Fibroblast of lung (primary cell): ENCODE measurements around the gene TMEM98. TPM values are rescaled to one million over a fixed set of nuclear protein-coding genes. Genes with fewer than 3 reads are reported as not detected.

Experiments used
- DNase-seq, 2 donors: peaks; one replicate each; pipeline versions ENCODE4 v3.0.0 to v3.0.0-alpha.2; 2010; ENCODE audit warnings: low read depth in 2 of 2
- H2AFZ ChIP-seq: 2 replicates; pipeline ENCODE4 v1.5.1; 2012; ENCODE audit warnings: low read length, control low read depth, inconsistent platforms
- H3K27ac ChIP-seq: 2 replicates; pipeline ENCODE4 v1.5.1; 2011; ENCODE audit warnings: low read length, control low read depth; ENCODE audit not compliant: insufficient read depth
- H3K27me3 ChIP-seq: 2 replicates; pipeline ENCODE4 v1.5.1; 2011; ENCODE audit warnings: mild to moderate bottlenecking, low read length; ENCODE audit not compliant: control insufficient read depth, insufficient read depth
- H3K36me3 ChIP-seq: 2 replicates; pipeline ENCODE4 v1.5.1; 2011; ENCODE audit warnings: low read length; ENCODE audit not compliant: control insufficient read depth, insufficient read depth
- H3K4me1 ChIP-seq: 2 replicates; pipeline ENCODE4 v1.5.1; 2011; ENCODE audit warnings: low read length; ENCODE audit not compliant: control insufficient read depth, insufficient read depth; ENCODE audit errors: extremely low read depth
- H3K4me2 ChIP-seq: 2 replicates; pipeline ENCODE4 v1.5.1; 2011; ENCODE audit warnings: low read length, control low read depth; ENCODE audit not compliant: insufficient read depth; ENCODE audit errors: extremely low read depth
- H3K4me3 ChIP-seq, 4 experiments: fragments of 200-600 bp in 1 of 4; sonication (generic) in 1 of 4; replicated peaks in 1 of 4; 2 replicates each; pipeline ENCODE4 v1.5.1; 2011 to 2016; ENCODE audit warnings: low read length in 4 of 4, low read depth in 3 of 4, mild to moderate bottlenecking in 3 of 4, control low read depth in 2 of 4, inconsistent platforms in 1 of 4, mixed read lengths in 1 of 4; ENCODE audit not compliant: insufficient read depth in 1 of 4; ENCODE audit errors: control extremely low read depth in 1 of 4
- H3K79me2 ChIP-seq: 2 replicates; pipeline ENCODE4 v1.5.1; 2012; ENCODE audit warnings: mild to moderate bottlenecking, low read length, inconsistent platforms; ENCODE audit not compliant: control insufficient read depth, insufficient read depth
- H3K9ac ChIP-seq: 2 replicates; pipeline ENCODE4 v1.5.1; 2011; ENCODE audit warnings: mild to moderate bottlenecking, low read length, control low read depth; ENCODE audit not compliant: insufficient read depth
- H3K9me3 ChIP-seq: 2 replicates; pipeline ENCODE4 v1.5.1; 2012; ENCODE audit warnings: low read depth, low read length; ENCODE audit not compliant: control insufficient read depth, insufficient read depth
- H4K20me1 ChIP-seq: 2 replicates; pipeline ENCODE4 v1.5.1; 2011; ENCODE audit warnings: low read length; ENCODE audit not compliant: control insufficient read depth, insufficient read depth; ENCODE audit errors: extremely low read depth
- EZH2 ChIP-seq: IDR thresholded peaks from 2 replicates; pipeline ENCODE4 v1.5.1; 2012; ENCODE audit warnings: low read length, control low read depth, mild to moderate bottlenecking; ENCODE audit errors: missing control alignments
- polyA plus RNA-seq, 2 donors: library from polyadenylated mRNA; depleted of rRNA in 1 of 2; stranded (reverse) in 1 of 2; unstranded in 1 of 2; fragments of >200 nt; gene quantifications; 2 replicates each; pipeline ENCODE4 v1.2.1, GENCODE V29; 2011 to 2012; ENCODE audit warnings: missing spikeins in 1 of 2
- total RNA-seq: library from RNA; depleted of rRNA; stranded (reverse); fragments of >200 nt; gene quantifications from 2 replicates; pipeline ENCODE4 v1.2.1, GENCODE V29; 2014
- TF ChIP-seq, protein P1 (sequence below), 2 donors: IDR thresholded peaks in 1 of 2; conservative IDR thresholded peaks in 1 of 2; 1 replicate in 1 of 2; 2 replicates in 1 of 2; pipeline ENCODE4 v1.5.1; 2011 to 2012; ENCODE audit warnings: low read length in 2 of 2, control low read depth in 1 of 2, inconsistent platforms in 1 of 2, low read depth in 1 of 2, mild to moderate bottlenecking in 1 of 2

Gene TMEM98
- total and polyA plus RNA-seq, 2 donors (not counting 1 experiment from before 2014, with no cell fraction given) = 153 to 220 TPM

- Histone ChIP-seq H4K20me1 (no peaks in the 10 kb centered on the region), H3K27me3 (no peaks in the 10 kb centered on the region), H3K4me3 (no peak overlapping the region), H3K9ac (no peak overlapping the region), H3K4me1 (no peaks in the 10 kb centered on the region), H3K79me2 (no peaks in the 10 kb centered on the region), H3K27ac (no peak overlapping the region), H3K36me3 (no peaks in the 10 kb centered on the region), H2AFZ (no peak overlapping the region), H3K4me2 (no peak overlapping the region), H3K9me3 (no peaks in the 10 kb centered on the region)
- TF ChIP-seq EZH2 = no peak
- TF ChIP-seq, protein P1, sequence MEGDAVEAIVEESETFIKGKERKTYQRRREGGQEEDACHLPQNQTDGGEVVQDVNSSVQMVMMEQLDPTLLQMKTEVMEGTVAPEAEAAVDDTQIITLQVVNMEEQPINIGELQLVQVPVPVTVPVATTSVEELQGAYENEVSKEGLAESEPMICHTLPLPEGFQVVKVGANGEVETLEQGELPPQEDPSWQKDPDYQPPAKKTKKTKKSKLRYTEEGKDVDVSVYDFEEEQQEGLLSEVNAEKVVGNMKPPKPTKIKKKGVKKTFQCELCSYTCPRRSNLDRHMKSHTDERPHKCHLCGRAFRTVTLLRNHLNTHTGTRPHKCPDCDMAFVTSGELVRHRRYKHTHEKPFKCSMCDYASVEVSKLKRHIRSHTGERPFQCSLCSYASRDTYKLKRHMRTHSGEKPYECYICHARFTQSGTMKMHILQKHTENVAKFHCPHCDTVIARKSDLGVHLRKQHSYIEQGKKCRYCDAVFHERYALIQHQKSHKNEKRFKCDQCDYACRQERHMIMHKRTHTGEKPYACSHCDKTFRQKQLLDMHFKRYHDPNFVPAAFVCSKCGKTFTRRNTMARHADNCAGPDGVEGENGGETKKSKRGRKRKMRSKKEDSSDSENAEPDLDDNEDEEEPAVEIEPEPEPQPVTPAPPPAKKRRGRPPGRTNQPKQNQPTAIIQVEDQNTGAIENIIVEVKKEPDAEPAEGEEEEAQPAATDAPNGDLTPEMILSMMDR (conservative IDR thresholded peaks at IDR 0.05 in 1 of 2, IDR thresholded peaks at IDR 0.05 in 1 of 2; ENCODE audit: low read depth in 1 of 2, low read length in 2 of 2) = no peak
- DNase-seq = no peak
Measured at GRCh38 chr17:32904891-32905290, 23.1 kb upstream of the TMEM98 start.

DNA sequence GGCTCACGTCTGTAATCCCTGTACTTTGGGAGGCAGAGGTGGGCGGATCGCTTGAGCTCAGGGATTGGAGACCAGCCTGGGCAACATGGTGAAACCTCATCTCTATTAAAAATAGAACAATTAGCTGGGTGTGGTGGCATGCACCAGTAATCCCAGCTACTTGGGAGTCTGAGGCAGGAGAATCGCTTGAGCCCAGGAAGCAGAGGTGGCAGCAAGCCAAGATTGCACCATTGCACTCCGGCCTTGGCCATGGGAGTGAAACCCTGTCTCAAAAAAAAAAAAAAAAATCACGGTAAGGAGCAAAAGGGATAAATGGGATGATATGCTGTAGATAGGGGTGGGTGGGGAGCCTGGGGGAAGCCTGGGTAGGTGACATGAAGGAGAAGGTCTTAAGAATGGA, 20.4 kb upstream of the TMEM98 start:
- H3K9me3 ChIP-seq = no peaks in the 10 kb centered on the region
- H3K9ac ChIP-seq = no peak overlapping the region
- H3K27ac ChIP-seq = no peak overlapping the region
- TF ChIP-seq EZH2 = no peak
- TF ChIP-seq, protein P1 (conservative IDR thresholded peaks at IDR 0.05 in 1 of 2, IDR thresholded peaks at IDR 0.05 in 1 of 2; ENCODE audit: low read depth in 1 of 2, low read length in 2 of 2) = no peak
- peaks cover 4% of the 10 kb centered on the region for H3K4me1 ChIP-seq
- H3K27me3 ChIP-seq = no peaks in the 10 kb centered on the region
- no peak for DNase-seq
- no peak overlapping the region for H2AFZ ChIP-seq
- H3K36me3 ChIP-seq = no peaks in the 10 kb centered on the region
- H3K4me3 ChIP-seq = no peak overlapping the region
- no peaks in the 10 kb centered on the region for H3K79me2 ChIP-seq
- no peak overlapping the region for H3K4me2 ChIP-seq
- no peaks in the 10 kb centered on the region for H4K20me1 ChIP-seq

DNA sequence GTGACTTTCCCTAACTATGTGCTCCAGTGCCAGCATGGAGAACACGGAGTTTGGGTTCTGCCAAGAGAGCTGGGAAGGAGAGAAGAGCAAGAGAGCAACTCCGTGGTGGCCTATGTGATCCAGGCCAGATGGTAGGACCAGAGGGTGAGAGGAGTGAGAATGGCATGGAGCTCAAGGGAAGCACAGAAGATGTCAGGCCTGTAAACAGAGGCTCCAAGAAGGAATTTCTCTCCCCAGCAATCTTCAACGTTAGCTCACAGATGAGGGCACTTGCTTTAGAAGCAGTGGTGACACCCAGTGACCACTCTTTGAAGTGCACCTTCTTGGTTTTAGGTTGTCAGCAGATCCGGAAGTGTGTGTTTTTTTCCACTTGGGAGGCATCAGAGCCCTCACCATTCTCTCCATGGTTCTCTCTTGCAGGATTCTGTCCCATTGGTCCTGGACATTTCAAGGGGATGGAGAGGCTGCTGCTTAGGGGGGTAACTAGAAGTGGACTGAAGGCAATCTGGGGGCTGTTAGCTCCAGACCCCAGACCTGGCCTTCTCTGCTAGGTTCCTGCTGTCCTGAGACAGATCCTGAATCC, 18.1 kb upstream of the TMEM98 start:
- Histone ChIP-seq H3K79me2 (no peaks in the 10 kb centered on the region), H2AFZ (peak overlapping the region; percentile 83), H3K4me3 (no peak overlapping the region), H4K20me1 (no peaks in the 10 kb centered on the region), H3K9ac (no peak overlapping the region), H3K4me1 (peaks cover 4% of the 10 kb centered on the region), H3K27me3 (no peaks in the 10 kb centered on the region), H3K27ac (no peak overlapping the region), H3K36me3 (no peaks in the 10 kb centered on the region), H3K9me3 (no peaks in the 10 kb centered on the region), H3K4me2 (no peak overlapping the region)
- TF ChIP-seq, protein P1 (conservative IDR thresholded peaks at IDR 0.05 in 1 of 2, IDR thresholded peaks at IDR 0.05 in 1 of 2; ENCODE audit: low read depth in 1 of 2, low read length in 2 of 2) = peak; percentile 79 to 84
- no peak for TF ChIP-seq EZH2
- DNase-seq = peak; percentile 77 to 87
